SK-N-SH (cell line): ENCODE results near the gene USP40.

ENCODE experiments used
- NRF1 ChIP-seq: IDR thresholded peaks from 2 replicates; pipeline ENCODE4 v1.6.1; 2012; ENCODE audit warnings: low read depth, mild to moderate bottlenecking, low read length
- POLR2AphosphoS5 ChIP-seq: IDR thresholded peaks from 2 replicates; pipeline ENCODE4 v1.6.1; 2012; ENCODE audit warnings: low read depth, low read length
- RAD21 ChIP-seq: IDR thresholded peaks from 2 replicates; pipeline ENCODE4 v1.6.1; 2012; ENCODE audit warnings: mild to moderate bottlenecking, low read length
- RCOR1 ChIP-seq: fragments of 150-350 bp; IDR thresholded peaks from 2 replicates; pipeline ENCODE4 v1.6.1; 2017; ENCODE audit warnings: antibody characterized with exemption, low read length
- RXRA ChIP-seq: IDR thresholded peaks from 2 replicates; pipeline ENCODE4 v1.4.0; 2012; ENCODE audit warnings: low read depth, mild to moderate bottlenecking, borderline replicate concordance
- SMC3 ChIP-seq: IDR thresholded peaks from 2 replicates; pipeline ENCODE4 v1.6.1; 2012; ENCODE audit warnings: low read depth, low read length, improper control_type of control experiment
- TAF1 ChIP-seq: IDR thresholded peaks from 2 replicates; pipeline ENCODE4 v1.6.1; 2012; ENCODE audit warnings: low read depth, mild to moderate bottlenecking, low read length, moderate library complexity, borderline replicate concordance
- TF ChIP-seq, protein P1 (sequence below): fragments of 200-600 bp; sonication (generic); IDR thresholded peaks from 2 replicates; pipeline ENCODE4 v1.6.1; 2017; ENCODE audit warnings: antibody characterized with exemption, mild to moderate bottlenecking, moderate library complexity
- TF ChIP-seq, protein P2 (sequence below): IDR thresholded peaks from 2 replicates; pipeline ENCODE4 v1.6.1; 2012; ENCODE audit warnings: mild to moderate bottlenecking, low read depth, low read length, moderate library complexity

DNA sequence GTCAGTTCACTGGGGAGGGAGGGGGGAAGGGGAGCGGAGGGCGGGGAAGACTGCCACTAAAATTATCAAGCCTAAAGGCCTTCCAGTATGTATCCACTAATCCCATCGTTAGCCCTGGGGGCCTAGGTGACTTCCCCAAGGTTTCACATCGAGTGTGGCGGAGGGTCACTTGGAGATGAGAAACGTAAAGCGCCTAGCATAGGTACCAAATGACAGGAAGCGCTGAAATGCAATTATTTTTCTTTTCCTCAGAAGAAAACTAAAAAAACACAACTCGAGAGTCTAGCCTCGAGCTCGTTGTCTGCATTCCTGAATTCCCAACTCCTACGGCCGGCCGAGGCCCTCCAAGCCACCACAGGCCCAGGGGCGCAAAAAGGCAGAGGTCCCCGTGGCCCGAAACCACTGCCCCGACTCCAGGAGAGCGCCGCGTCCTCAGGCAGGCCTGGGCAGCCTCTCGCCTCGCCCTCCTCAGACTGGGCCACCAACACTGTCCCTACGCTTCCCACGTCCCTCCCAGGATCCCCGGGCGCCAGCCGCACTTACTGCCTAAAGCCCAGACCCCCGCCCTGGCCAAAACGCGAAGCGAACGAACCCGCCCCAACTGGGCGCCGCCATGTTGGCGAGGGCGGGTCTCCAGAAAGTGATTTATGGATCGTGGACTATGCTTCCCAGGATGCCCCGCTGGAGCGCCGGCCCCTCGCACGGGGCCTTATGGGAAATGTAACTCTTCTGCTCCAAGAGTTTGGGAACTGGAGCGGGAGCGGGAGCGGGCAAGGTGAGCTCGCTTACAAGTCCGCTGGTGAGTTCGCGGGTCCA is at the start of gene USP40:
- TF ChIP-seq, protein P1, sequence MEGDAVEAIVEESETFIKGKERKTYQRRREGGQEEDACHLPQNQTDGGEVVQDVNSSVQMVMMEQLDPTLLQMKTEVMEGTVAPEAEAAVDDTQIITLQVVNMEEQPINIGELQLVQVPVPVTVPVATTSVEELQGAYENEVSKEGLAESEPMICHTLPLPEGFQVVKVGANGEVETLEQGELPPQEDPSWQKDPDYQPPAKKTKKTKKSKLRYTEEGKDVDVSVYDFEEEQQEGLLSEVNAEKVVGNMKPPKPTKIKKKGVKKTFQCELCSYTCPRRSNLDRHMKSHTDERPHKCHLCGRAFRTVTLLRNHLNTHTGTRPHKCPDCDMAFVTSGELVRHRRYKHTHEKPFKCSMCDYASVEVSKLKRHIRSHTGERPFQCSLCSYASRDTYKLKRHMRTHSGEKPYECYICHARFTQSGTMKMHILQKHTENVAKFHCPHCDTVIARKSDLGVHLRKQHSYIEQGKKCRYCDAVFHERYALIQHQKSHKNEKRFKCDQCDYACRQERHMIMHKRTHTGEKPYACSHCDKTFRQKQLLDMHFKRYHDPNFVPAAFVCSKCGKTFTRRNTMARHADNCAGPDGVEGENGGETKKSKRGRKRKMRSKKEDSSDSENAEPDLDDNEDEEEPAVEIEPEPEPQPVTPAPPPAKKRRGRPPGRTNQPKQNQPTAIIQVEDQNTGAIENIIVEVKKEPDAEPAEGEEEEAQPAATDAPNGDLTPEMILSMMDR: no peak
- TF ChIP-seq RXRA: no peak
- peak; percentile 9; the same call in 1 of the 2 replicates for TF ChIP-seq RCOR1
- no peak for TF ChIP-seq RAD21
- TF ChIP-seq POLR2AphosphoS5: peak; percentile 84
- peak; percentile 99 for TF ChIP-seq TAF1
- no peak for TF ChIP-seq NRF1
- TF ChIP-seq, protein P2, sequence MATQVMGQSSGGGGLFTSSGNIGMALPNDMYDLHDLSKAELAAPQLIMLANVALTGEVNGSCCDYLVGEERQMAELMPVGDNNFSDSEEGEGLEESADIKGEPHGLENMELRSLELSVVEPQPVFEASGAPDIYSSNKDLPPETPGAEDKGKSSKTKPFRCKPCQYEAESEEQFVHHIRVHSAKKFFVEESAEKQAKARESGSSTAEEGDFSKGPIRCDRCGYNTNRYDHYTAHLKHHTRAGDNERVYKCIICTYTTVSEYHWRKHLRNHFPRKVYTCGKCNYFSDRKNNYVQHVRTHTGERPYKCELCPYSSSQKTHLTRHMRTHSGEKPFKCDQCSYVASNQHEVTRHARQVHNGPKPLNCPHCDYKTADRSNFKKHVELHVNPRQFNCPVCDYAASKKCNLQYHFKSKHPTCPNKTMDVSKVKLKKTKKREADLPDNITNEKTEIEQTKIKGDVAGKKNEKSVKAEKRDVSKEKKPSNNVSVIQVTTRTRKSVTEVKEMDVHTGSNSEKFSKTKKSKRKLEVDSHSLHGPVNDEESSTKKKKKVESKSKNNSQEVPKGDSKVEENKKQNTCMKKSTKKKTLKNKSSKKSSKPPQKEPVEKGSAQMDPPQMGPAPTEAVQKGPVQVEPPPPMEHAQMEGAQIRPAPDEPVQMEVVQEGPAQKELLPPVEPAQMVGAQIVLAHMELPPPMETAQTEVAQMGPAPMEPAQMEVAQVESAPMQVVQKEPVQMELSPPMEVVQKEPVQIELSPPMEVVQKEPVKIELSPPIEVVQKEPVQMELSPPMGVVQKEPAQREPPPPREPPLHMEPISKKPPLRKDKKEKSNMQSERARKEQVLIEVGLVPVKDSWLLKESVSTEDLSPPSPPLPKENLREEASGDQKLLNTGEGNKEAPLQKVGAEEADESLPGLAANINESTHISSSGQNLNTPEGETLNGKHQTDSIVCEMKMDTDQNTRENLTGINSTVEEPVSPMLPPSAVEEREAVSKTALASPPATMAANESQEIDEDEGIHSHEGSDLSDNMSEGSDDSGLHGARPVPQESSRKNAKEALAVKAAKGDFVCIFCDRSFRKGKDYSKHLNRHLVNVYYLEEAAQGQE: 0 out of 2 replicates have a peak, but pooled peaks have one; percentile 12
- TF ChIP-seq SMC3: no peak
